Activated CD8-positive, alpha-beta memory T cell treated with anti-CD3 and anti-CD28 coated beads, Interleukin-2, amount 50 U/mL, for 4 hours (primary cell): ENCODE results near the gene PCDHB14.
"Not testable (repeated sequence)": the region's sequence is repeated elsewhere in the genome, so short reads cannot be mapped to it uniquely, and the experiment has no call there.

Experiments
- DNase-seq: peaks from one replicate; pipeline ENCODE4 v3.0.0-alpha.2; 2020

PCDHB14 gene

DNA sequence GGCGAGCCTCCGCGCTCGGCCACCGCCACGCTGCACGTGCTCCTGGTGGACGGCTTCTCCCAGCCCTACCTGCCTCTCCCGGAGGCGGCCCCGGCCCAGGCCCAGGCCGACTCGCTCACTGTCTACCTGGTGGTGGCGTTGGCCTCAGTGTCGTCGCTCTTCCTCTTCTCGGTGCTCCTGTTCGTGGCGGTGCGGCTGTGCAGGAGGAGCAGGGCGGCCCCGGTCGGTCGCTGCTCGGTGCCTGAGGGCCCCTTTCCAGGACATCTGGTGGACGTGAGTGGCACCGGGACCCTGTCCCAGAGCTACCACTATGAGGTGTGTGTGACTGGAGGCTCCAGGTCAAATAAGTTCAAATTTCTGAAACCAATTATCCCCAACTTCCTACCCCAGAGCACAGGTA, 12.3 kb upstream of the PCDHB14 start:
- not testable (repeated sequence) for DNase-seq

DNA sequence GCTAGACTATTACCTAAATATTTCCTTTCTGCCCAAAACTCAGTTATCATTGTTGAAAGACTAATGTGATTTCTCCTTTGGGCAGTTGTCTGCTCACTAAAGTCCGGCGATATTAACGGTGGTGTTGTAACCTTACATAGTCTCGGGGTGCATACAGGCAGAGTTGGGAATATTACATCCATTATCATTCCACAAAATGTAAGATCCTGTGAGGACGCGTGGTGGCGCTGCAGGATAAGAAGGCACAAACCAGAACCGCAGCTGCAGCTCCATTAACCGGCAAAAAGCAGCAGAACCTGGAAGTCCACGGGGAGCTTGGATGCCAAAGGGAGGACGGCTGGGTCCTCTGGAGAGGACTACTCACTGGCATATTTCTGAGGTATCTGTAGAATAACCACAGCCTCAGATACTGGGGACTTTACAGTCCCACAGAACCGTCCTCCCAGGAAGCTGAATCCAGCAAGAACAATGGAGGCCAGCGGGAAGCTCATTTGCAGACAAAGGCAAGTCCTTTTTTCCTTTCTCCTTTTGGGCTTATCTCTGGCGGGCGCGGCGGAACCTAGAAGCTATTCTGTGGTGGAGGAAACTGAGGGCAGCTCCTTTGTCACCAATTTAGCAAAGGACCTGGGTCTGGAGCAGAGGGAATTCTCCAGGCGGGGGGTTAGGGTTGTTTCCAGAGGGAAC, 9.3 kb upstream of the PCDHB14 start, which contains the start of gene PCDHB13:
Gene PCDHB13, plus strand, starts transcription at position 264 of the 684 bp plus-strand sequence. Its CDS starts 205 bp downstream, at position 469.
- not testable (repeated sequence) for DNase-seq

DNA sequence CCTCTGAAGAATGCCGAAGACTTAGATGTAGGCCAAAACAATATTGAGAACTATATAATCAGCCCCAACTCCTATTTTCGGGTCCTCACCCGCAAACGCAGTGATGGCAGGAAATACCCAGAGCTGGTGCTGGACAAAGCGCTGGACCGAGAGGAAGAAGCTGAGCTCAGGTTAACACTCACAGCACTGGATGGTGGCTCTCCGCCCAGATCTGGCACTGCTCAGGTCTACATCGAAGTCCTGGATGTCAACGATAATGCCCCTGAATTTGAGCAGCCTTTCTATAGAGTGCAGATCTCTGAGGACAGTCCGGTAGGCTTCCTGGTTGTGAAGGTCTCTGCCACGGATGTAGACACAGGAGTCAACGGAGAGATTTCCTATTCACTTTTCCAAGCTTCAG, 8.6 kb upstream of the PCDHB14 start:
- DNase-seq: not testable (repeated sequence)

DNA sequence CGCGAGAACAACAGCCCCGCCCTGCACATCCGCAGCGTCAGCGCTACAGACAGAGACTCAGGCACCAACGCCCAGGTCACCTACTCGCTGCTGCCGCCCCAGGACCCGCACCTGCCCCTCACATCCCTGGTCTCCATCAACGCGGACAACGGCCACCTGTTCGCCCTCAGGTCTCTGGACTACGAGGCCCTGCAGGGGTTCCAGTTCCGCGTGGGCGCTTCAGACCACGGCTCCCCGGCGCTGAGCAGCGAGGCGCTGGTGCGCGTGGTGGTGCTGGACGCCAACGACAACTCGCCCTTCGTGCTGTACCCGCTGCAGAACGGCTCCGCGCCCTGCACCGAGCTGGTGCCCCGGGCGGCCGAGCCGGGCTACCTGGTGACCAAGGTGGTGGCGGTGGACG, 7.6 kb upstream of the PCDHB14 start:
- not testable (repeated sequence) for DNase-seq

DNA sequence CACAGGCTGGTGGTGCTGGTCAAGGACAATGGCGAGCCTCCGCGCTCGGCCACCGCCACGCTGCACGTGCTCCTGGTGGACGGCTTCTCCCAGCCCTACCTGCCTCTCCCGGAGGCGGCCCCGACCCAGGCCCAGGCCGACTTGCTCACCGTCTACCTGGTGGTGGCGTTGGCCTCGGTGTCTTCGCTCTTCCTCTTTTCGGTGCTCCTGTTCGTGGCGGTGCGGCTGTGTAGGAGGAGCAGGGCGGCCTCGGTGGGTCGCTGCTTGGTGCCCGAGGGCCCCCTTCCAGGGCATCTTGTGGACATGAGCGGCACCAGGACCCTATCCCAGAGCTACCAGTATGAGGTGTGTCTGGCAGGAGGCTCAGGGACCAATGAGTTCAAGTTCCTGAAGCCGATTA, 7.1 kb upstream of the PCDHB14 start:
- DNase-seq: not testable (repeated sequence)

DNA sequence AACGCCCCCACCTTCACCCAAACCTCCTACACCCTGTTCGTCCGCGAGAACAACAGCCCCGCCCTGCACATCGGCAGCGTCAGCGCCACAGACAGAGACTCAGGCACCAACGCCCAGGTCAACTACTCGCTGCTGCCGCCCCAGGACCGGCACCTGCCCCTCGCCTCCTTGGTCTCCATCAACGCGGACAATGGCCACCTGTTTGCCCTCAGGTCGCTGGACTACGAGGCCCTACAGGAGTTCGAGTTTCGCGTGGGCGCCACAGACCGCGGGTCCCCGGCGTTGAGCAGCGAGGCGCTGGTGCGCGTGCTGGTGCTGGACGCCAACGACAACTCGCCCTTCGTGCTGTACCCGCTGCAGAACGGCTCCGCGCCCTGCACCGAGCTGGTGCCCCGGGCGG, 1.7 kb downstream of the PCDHB14 start:
- not testable (repeated sequence) for DNase-seq

DNA sequence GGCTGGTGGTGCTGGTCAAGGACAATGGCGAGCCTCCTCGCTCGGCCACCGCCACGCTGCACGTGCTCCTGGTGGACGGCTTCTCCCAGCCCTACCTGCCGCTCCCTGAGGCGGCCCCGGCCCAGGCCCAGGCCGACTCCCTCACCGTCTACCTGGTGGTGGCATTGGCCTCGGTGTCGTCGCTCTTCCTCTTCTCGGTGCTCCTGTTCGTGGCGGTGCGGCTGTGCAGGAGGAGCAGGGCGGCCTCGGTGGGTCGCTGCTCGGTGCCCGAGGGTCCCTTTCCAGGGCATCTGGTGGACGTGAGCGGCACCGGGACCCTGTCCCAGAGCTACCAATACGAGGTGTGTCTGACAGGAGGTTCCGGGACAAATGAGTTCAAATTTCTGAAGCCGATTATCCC, 2.3 kb downstream of the PCDHB14 start:
- DNase-seq: not testable (repeated sequence)

DNA sequence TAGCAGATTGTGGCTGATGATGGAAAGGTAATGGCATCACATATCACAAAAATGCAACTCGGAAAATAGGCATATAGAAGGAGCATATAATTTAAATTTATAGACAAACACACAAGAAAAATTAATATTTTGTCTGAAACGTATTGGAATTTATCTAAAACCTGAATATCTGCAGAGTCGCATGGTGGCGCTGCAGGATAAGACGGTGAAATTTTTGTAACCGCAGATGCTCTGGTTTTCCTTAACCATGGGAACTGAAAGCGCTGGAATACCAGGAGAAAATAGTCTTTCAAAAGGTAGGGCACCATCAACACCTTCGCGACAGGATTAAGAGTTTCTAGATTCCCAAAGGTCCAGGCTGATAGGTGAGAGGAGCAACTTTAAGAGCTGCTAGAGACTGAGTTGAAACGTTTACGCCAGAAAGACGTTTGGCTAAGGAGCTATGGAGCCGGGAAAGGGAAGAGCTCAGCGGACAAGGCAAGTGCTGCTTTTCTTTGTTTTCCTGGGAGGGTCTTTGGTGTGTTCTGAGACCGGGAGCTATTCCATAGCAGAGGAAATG, 11.0 kb downstream of the PCDHB14 start:
- DNase-seq: no peak

DNA sequence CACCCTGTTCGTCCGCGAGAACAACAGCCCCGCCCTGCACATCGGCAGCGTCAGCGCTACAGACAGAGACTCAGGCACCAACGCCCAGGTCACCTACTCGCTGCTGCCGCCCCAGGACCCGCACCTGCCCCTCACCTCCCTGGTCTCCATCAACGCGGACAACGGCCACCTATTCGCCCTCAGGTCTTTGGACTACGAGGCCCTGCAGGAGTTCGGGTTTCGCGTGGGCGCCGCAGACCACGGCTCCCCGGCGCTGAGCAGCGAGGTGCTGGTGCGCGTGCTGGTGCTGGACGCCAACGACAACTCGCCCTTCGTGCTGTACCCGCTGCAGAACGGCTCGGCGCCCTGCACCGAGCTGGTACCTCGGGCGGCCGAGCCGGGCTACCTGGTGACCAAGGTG, 12.8 kb downstream of the PCDHB14 start:
- DNase-seq: not testable (repeated sequence)

DNA sequence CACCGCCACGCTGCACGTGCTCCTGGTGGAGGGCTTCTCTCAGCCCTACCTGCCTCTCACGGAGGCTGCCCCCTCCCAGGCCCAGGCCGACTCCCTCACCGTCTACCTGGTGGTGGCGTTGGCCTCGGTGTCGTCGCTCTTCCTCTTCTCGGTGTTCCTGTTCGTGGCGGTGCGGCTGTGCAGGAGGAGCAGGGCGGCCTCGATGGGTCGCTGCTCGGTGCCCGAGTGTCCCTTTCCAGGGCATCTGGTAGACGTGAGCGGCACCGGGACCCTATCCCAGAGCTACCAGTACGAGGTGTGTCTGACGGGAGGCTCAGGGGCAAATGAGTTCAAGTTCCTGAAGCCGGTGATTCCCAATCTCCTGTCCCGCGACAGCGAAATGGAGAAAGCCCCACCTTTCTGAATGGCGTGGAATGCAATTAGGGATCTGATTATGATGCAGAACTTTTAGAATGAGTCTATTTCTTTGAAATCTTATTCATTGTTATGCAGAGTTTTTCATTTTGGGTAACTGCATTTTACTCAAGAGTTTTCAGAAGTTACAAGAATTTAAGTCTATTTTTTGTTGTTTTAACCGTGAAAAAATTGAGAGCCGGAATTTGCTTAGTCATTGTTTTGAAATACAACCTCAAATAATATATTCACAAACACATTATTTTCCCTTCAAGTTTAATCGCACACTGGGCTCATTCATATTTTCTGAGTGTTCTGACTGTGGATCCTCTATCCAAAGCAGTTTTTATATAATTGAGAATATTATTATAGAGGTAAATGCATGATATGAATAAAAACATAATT, 13.6 kb downstream of the PCDHB14 start:
- DNase-seq: no peak

DNA sequence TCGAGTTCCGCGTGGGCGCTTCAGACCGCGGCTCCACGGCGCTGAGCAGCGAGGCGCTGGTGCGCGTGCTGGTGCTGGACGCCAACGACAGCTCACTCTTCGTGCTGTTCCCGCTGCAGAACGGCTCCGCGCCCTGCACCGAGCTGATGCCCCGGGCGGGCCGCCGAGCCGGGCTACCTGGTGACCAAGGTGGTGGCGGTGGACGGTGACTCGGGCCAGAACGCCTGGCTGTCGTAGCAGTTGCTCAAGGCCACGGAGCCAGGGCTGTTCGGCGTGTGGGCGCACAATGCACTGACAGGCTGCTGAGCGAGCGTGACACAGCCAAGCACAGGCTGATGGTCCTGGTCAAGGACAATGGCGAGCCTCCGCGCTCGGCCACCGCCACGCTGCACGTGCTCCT, 18.4 kb downstream of the PCDHB14 start:
- no peak for DNase-seq

DNA sequence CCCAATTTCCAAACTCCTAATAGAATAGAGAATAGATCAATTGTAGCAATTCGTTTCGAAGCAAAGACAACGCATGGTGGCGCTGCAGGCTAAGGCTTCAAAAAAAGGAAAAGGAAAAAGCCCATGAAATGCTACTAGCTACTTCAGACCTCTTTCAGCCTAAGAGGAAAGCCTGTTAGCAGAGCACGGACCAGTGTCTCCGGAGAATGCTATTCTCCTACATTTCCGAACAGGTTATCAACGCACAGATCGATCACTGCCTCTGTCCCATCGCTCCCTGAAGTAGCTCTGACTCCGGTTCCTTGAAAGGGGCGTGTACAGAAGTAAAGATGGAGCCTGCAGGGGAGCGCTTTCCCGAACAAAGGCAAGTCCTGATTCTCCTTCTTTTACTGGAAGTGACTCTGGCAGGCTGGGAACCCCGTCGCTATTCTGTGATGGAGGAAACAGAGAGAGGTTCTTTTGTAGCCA, 22.1 kb downstream of the PCDHB14 start, which contains the start of gene PCDHB15:
Gene PCDHB15, plus strand, starts transcription at position 146 of the 468 bp plus-strand sequence. Its CDS starts 184 bp downstream, at position 330.
- no peak for DNase-seq

DNA sequence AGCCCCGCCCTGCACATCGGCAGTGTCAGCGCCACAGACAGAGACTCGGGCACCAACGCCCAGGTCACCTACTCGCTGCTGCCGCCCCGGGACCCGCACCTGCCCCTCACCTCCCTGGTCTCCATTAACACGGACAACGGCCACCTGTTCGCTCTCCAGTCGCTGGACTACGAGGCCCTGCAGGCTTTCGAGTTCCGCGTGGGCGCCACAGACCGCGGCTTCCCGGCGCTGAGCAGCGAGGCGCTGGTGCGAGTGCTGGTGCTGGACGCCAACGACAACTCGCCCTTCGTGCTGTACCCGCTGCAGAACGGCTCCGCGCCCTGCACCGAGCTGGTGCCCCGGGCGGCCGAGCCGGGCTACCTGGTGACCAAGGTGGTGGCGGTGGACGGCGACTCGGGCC, 23.8 kb downstream of the PCDHB14 start:
- DNase-seq: not testable (repeated sequence)

DNA sequence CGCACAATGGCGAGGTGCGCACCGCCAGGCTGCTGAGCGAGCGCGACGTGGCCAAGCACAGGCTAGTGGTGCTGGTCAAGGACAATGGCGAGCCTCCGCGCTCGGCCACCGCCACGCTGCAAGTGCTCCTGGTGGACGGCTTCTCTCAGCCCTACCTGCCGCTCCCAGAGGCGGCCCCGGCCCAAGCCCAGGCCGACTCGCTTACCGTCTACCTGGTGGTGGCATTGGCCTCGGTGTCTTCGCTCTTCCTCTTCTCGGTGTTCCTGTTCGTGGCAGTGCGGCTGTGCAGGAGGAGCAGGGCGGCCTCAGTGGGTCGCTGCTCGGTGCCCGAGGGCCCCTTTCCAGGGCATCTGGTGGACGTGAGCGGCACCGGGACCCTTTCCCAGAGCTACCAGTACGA, 24.3 kb downstream of the PCDHB14 start:
- not testable (repeated sequence) for DNase-seq

DNA sequence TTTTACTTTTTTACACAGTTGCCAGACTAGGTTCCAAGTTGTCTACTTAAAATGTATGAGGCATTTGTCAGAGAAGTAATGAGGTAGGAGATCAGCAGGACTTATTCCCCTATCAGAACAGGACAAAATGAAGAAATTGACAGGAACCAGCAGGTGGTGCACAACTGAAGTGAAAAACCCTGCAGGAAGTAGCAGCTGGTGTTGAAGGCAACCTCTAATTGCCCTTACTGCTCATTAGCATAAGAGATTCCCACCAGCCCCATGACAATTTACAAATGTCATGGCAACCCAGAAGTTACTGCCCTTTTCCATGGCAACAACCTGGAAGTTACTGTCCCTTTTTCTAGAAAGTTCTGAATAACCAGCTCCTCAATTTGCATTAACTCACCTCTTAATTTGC, 27.4 kb downstream of the PCDHB14 start:
- no peak for DNase-seq

DNA sequence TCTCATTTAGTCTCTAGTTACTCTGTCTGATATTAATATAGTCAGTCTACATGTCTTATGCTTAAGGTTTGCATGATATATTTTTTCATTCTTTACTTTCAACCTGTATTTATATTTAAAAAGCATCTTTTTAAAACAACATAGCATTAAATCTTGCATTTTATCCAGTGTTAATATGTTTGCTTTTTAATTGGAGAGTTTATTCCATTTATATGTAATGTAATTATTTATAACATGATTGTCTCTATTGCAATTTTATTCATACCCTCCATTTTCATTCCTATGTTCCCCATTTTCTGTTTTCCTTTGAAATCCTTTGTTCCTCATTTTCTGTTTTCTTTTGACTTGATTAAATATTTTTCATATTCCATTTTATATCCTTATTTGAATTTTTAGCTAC, 35.3 kb downstream of the PCDHB14 start:
- no peak for DNase-seq

DNA sequence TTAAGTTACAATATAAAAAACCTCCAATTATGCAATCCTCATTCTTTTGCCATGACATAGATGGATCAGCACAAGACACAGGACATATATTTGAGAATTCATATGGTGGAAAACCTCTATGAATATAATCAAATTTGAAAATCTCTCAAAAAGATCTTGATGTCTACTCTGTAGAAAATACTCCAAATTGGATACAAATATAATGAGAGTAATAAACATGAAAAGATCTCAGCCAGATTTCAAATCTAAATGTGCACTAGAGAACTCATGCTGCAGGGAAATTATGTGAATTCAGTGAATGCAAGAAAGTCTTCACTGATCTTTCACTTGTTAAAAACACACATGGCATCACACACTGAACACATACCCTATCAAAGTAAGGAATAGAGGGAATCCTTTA, 35.8 kb downstream of the PCDHB14 start:
- no peak for DNase-seq

DNA sequence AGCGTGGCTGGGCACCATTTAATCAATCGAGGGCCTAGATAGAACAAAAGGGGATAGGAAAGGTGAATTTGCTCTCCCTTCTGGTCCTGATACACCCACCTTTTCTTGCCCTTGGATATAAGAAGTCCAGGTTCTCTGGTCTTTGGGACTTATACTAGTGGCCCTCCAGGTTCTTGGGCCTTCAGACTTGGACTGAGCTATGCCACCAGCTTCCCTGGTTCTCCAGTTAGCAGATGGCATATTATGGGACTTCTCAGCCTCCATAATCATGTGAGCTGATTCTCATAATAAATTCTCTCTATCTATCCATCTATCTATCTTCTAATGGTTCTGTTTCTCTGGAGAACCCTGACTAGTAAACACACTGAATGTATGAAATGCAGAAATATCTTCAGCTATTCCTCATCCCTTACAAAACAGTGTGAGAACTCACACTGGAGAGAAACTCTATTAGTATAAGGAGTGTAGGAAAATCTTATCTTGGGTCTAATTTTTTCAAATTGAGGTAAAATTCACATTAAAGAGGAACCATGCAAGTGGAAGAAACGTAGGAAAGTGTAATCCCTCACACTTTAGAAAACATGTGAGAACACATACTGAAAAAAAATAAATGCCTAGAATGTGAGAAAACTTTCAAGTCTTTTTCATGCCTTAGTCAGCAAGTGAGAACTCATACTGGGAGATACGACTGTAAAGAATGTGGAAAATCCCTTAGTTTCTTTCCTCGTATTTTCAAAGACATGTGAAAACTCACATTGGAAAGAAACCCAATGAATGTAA, 37.5 kb downstream of the PCDHB14 start:
- DNase-seq: no peak

DNA sequence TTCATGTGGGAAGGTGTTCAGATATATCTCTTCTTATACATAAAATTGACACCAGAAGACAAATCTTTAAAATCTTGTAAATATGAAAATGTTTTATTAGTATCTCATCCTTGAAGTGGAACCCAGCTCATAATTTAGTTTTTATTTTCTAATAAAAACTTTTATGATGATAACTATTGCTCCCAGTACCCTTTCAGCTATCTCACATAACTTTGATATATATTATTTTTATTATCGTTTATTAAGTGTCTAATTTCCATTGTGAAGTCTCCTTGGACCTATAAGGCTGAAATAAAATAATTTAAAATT, 38.0 kb downstream of the PCDHB14 start:
- DNase-seq: no peak

DNA sequence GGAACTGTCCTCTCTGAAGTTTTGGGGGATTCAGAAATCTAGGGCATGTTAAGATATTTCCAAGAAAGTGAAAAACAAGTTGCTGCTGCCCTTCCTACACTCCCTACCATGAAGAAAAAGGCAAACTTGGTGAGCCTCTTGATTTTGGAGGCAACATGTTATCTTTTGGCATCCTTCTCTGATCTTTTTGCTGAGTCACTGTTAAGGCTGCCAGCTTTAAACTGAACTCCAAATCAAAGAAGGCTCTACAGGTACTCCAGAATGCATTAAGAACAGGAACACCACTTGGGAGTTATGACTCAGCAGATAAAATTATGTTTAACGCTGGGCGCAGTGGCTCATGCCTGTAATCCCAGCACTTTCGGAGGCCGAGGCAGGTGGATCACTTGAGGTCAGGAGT, 46.1 kb downstream of the PCDHB14 start:
- DNase-seq: no peak

DNA sequence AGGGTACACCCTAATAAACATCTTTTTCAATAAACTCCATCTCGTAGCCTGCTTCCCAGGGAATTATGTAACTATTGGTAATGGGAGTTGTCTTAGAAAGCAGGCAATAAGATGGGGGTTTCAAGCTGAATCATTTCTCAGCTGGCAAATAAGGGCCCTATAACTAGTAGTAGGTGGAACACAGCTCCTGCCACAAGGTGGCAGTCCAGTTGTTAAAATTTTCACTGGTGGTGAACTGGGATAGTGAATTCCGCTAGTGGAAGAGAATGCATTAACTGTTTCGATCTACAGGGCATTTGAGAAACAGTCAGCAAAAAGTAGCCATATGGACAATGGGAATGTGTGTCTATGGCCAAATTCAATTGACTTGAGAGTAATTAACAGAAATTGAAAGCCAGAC, 49.8 kb downstream of the PCDHB14 start:
- no peak for DNase-seq
